Measurements from ENCODE around the gene FBN1.

- TF ChIP-seq CTCF (IDR thresholded peaks at IDR 0.05; ENCODE audit: low read depth, low read length) (no peak), EZH2phosphoT487 (IDR thresholded peaks at IDR 0.05; ENCODE audit: low read depth) (no peak)
Observed at GRCh38 chr15:48423896-48424475, 221.5 kb downstream of the FBN1 start.
